Activated CD8-positive, alpha-beta memory T cell treated with anti-CD3 and anti-CD28 coated beads, Interleukin-2, amount 50 U/mL, for 1 hour (primary cell): ENCODE data around the gene HBZ.
"Not testable (repeated sequence)": the region's sequence is repeated elsewhere in the genome, so short reads cannot be mapped to it uniquely, and the experiment has no call there.

Experiments
- DNase-seq: peaks from one replicate; pipeline ENCODE4 v3.0.0-alpha.2; 2020; ENCODE audit errors: extremely low read depth

The HBZ gene

GRCh38 chr16:164827-165538 is 12.5 kb downstream of the HBZ start:
- no peak for DNase-seq

GRCh38 chr16:165539-166374 is 13.3 kb downstream of the HBZ start, which contains the start of gene HBM:
HBM (plus strand) TSS chr16:165978; CDS start chr16:165998, 20 bp downstream.
- DNase-seq: no peak

- DNase-seq: no peak
Observed at GRCh38 chr16:166375-167121, 14.1 kb downstream of the HBZ start.

- no peak for DNase-seq
Observed at GRCh38 chr16:167122-167690, 14.8 kb downstream of the HBZ start.

GRCh38 chr16:168424-168823 is 16.0 kb downstream of the HBZ start:
- DNase-seq: no peak

- DNase-seq: no peak
Observed at GRCh38 chr16:169014-169413, 16.6 kb downstream of the HBZ start.

- not testable (repeated sequence) for DNase-seq
Observed at GRCh38 chr16:170088-170507, 17.7 kb downstream of the HBZ start.

- no peak for DNase-seq
Observed at GRCh38 chr16:170788-171187, 18.3 kb downstream of the HBZ start.

- DNase-seq: not testable (repeated sequence)
Observed at GRCh38 chr16:172374-172941, 20.0 kb downstream of the HBZ start, which contains the start of gene HBA2. HBA2 (plus strand) TSS chr16:172876; CDS start chr16:172913, 37 bp downstream.

GRCh38 chr16:173211-173854 is 20.9 kb downstream of the HBZ start:
- DNase-seq: not testable (repeated sequence)

GRCh38 chr16:173928-174769 is 21.7 kb downstream of the HBZ start:
- not testable (repeated sequence) for DNase-seq

- no peak for DNase-seq
Observed at GRCh38 chr16:175011-175949, 22.8 kb downstream of the HBZ start.

GRCh38 chr16:176006-176405 is 23.6 kb downstream of the HBZ start:
- DNase-seq: not testable (repeated sequence)

GRCh38 chr16:176477-177382 is 24.3 kb downstream of the HBZ start, which contains the start of gene HBA1:
HBA1 (plus strand) TSS chr16:176680; CDS start chr16:176717, 37 bp downstream.
- not testable (repeated sequence) for DNase-seq

- no peak for DNase-seq
Observed at GRCh38 chr16:177394-177822, 25.0 kb downstream of the HBZ start.

GRCh38 chr16:177981-178667 is 25.7 kb downstream of the HBZ start:
- DNase-seq: no peak

GRCh38 chr16:178668-179015 is 26.2 kb downstream of the HBZ start:
- DNase-seq: no peak
